HepG2 (cell line): ENCODE results near the gene SRRM4. TPM values are rescaled to one million over a fixed set of nuclear protein-coding genes. Genes with fewer than 3 reads are reported as not detected.

Experiments used
- ATAC-seq: fragments of 200-7000 bp; cut with Tn5 transposase; 3 replicates; pipeline ENCODE4 v1.9.1; 2020; ENCODE audit warnings: mild to moderate bottlenecking, moderate library complexity
- BruUV-seq: library from RNA; stranded (reverse); fragments of 400-500 nt; replicated peaks from 2 replicates; lab custom pipeline; 2021; lab: Mats Ljungman, UMichigan
- CTCF ChIA-PET: fragments of 300-600 bp; formaldehyde crosslinking; extraction: SDS; loops from one replicate; lab custom pipeline; 2021; ENCODE audit warnings: low total read pairs, inconsistent platforms, low intra/inter-chr PET ratio; lab: Yijun Ruan, JAX
- POLR2A ChIA-PET: fragments of 350-600 bp; sonication (Branson Sonifier 250); formaldehyde crosslinking; loops from one replicate; lab custom pipeline; 2020; ENCODE audit warnings: antibody characterized with exemption, inconsistent platforms; lab: Yijun Ruan, JAX
- DNase-seq: peaks from one replicate; pipeline ENCODE4 v3.0.0-alpha.2; 2015; ENCODE audit warnings: low spot score
- FAIRE-seq: peaks from 3 replicates; lab custom pipeline; 2011; peaks lifted over from hg19 to GRCh38; lab: Jason Lieb, UNC
- H2AFZ ChIP-seq: one replicate; pipeline ENCODE4 v1.6.1; 2011; ENCODE audit warnings: low read length, inconsistent platforms
- H3K27ac ChIP-seq: fragments of 300-600 bp; 3 replicates; pipeline ENCODE4 v1.8.0; 2011; ENCODE audit warnings: mixed run types, mild to moderate bottlenecking, mixed read lengths, low read length, inconsistent platforms; ENCODE audit not compliant: insufficient read depth; ENCODE audit errors: extremely low read length
- H3K27me3 ChIP-seq, 2 experiments: fragments of 200-600 bp in 1 of 2; 2 replicates in 1 of 2; 3 replicates in 1 of 2; pipeline versions ENCODE4 v1.6.0 to v1.8.0; 2011; ENCODE audit warnings: low read length in 2 of 2, mild to moderate bottlenecking in 2 of 2, moderate library complexity in 2 of 2, inconsistent platforms in 1 of 2; ENCODE audit not compliant: insufficient read depth in 2 of 2, control insufficient read depth in 1 of 2
- H3K36me3 ChIP-seq, 2 experiments: fragments of 200-600 bp in 1 of 2; replicated peaks in 1 of 2; 2 replicates in 1 of 2; 3 replicates in 1 of 2; pipeline versions ENCODE4 v1.5.1 to v1.8.0; 2011; ENCODE audit warnings: low read length in 2 of 2, inconsistent platforms in 1 of 2; ENCODE audit not compliant: insufficient read depth in 2 of 2, control insufficient read depth in 1 of 2
- H3K4me1 ChIP-seq: 2 replicates; pipeline ENCODE4 v1.5.1; 2012; ENCODE audit warnings: low read length, inconsistent platforms; ENCODE audit not compliant: insufficient read depth
- H3K4me2 ChIP-seq: 2 replicates; pipeline ENCODE4 v1.6.0; 2011; ENCODE audit warnings: low read depth, low read length, inconsistent platforms
- H3K4me3 ChIP-seq, 3 experiments: fragments of 200-600 bp in 1 of 3; sonication (generic), shearing (Covaris generic) in 1 of 3; replicated peaks in 1 of 3; 2 replicates each; pipeline ENCODE4 v1.5.1; 2011 to 2016; ENCODE audit warnings: low read length in 3 of 3, inconsistent platforms in 2 of 3, low read depth in 2 of 3, mild to moderate bottlenecking in 2 of 3, control low read depth in 1 of 3, mixed read lengths in 1 of 3; ENCODE audit not compliant: insufficient read depth in 1 of 3
- H3K79me2 ChIP-seq: one replicate; pipeline ENCODE4 v1.6.1; 2011; ENCODE audit warnings: low read length, inconsistent platforms; ENCODE audit not compliant: insufficient read depth
- H3K9ac ChIP-seq: 2 replicates; pipeline ENCODE4 v1.6.0; 2011; ENCODE audit warnings: mild to moderate bottlenecking, low read depth, low read length, inconsistent platforms; ENCODE audit not compliant: insufficient read depth
- H3K9me3 ChIP-seq: 2 replicates; pipeline ENCODE4 v1.5.1; 2012; ENCODE audit warnings: mild to moderate bottlenecking, low read length
- H4K20me1 ChIP-seq: 2 replicates; pipeline ENCODE4 v1.6.0; 2011; ENCODE audit warnings: inconsistent platforms, mild to moderate bottlenecking, low read length, moderate library complexity; ENCODE audit not compliant: insufficient read depth
- BRCA1 ChIP-seq: sonication (generic); formaldehyde crosslinking; IDR thresholded peaks from 2 replicates; pipeline ENCODE4 v1.4.0; 2020; ENCODE audit warnings: missing genetic modification reagents
- CSRNP2 ChIP-seq: sonication (generic); formaldehyde crosslinking; conservative IDR thresholded peaks from 2 replicates; pipeline ENCODE4 v1.8.0; 2022; ENCODE audit warnings: low read depth, missing genetic modification reagents
- FOSL1 ChIP-seq: sonication (generic); formaldehyde crosslinking; IDR thresholded peaks from 2 replicates; pipeline ENCODE4 v1.9.0; 2021; ENCODE audit warnings: missing genetic modification reagents, borderline replicate concordance
- HCFC1 ChIP-seq: fragments of 150-350 bp; IDR thresholded peaks from 2 replicates; pipeline ENCODE4 v1.6.1; 2014; ENCODE audit warnings: low read depth, low read length
- HNF1B ChIP-seq: sonication (generic); formaldehyde crosslinking; IDR thresholded peaks from 2 replicates; pipeline ENCODE4 v1.5.1; 2020; ENCODE audit warnings: mild to moderate bottlenecking, moderate library complexity, missing genetic modification reagents
- HOXA5 ChIP-seq: sonication (generic); formaldehyde crosslinking; IDR thresholded peaks from 2 replicates; pipeline ENCODE4 v1.4.0; 2020; ENCODE audit warnings: missing genetic modification reagents
- MEIS2 ChIP-seq: sonication (generic); formaldehyde crosslinking; IDR thresholded peaks from 2 replicates; pipeline ENCODE4 v1.9.0; 2021; ENCODE audit warnings: mild to moderate bottlenecking, missing genetic modification reagents
- NPAS2 ChIP-seq: sonication (generic); formaldehyde crosslinking; IDR thresholded peaks from 2 replicates; pipeline ENCODE4 v1.8.0; 2022; ENCODE audit warnings: mild to moderate bottlenecking, missing genetic modification reagents, borderline replicate concordance
- PATZ1 ChIP-seq: sonication (generic); formaldehyde crosslinking; IDR thresholded peaks from 2 replicates; pipeline ENCODE4 v1.4.0; 2020; ENCODE audit warnings: missing genetic modification reagents
- PRDM15 ChIP-seq: sonication (generic); formaldehyde crosslinking; IDR thresholded peaks from 2 replicates; pipeline ENCODE4 v1.4.0; 2020; ENCODE audit warnings: missing genetic modification reagents
- SP140L ChIP-seq: sonication (generic); formaldehyde crosslinking; IDR thresholded peaks from 2 replicates; pipeline ENCODE4 v1.4.0; 2020; ENCODE audit warnings: missing genetic modification reagents, borderline replicate concordance
- ZBTB38 ChIP-seq: sonication (generic); formaldehyde crosslinking; IDR thresholded peaks from 2 replicates; pipeline ENCODE4 v1.5.1; 2020; ENCODE audit warnings: mild to moderate bottlenecking, missing genetic modification reagents
- ZNF256 ChIP-seq: sonication (generic); formaldehyde crosslinking; conservative IDR thresholded peaks from 2 replicates; pipeline ENCODE4 v1.4.0; 2020; ENCODE audit warnings: missing genetic modification reagents
- ZNF510 ChIP-seq: sonication (generic); formaldehyde crosslinking; IDR thresholded peaks from 2 replicates; pipeline ENCODE4 v1.4.0; 2020; ENCODE audit warnings: low read depth, mild to moderate bottlenecking, missing genetic modification reagents
- ZNF629 ChIP-seq: sonication (generic); formaldehyde crosslinking; conservative IDR thresholded peaks from 2 replicates; pipeline ENCODE4 v1.5.0; 2020; ENCODE audit warnings: missing genetic modification reagents
- ZNF749 ChIP-seq: sonication (generic); formaldehyde crosslinking; IDR thresholded peaks from 2 replicates; pipeline ENCODE4 v1.8.0; 2022; ENCODE audit warnings: mild to moderate bottlenecking, missing genetic modification reagents, moderate library complexity, borderline replicate concordance
- WGBS: methylation state at CpG from one replicate; pipeline ENCODE4 v1.1.6; 2017; ENCODE audit warnings: low lambda C conversion rate; 5-methylcytosine and 5-hydroxymethylcytosine counted together
- in situ Hi-C: cut with HindIII; loops from 2 replicates; pipeline ENCODE4 v1.10.0; 2017; ENCODE audit warnings: low pct_unique_long_range_greater_than_20kb; ENCODE audit not compliant: extremely low pct_ligation_motif_present
- intact Hi-C: fragments of 100-400 bp; cut with micrococcal nuclease; formaldehyde crosslinking; loops from one replicate; pipeline ENCODE4 v1.10.0; 2022; ENCODE audit not compliant: unreplicated experiment
- polyA plus RNA-seq, 8 experiments: library from polyadenylated mRNA; depleted of rRNA in 3 of 8; stranded (reverse) in 7 of 8; unstranded in 1 of 8; fragments of >200 nt; fragmentation: Illumina TruSeq in 4 of 8; extraction: Trizol in 4 of 8; gene quantifications; 2 replicates each; pipeline versions ENCODE4 v1.2.1 to v1.2.3, GENCODE V29; 2011 to 2016; ENCODE audit warnings: low read depth in 4 of 8, missing spikeins in 1 of 8, mixed read lengths in 1 of 8; ENCODE audit not compliant: insufficient read depth in 1 of 8
- total RNA-seq, 5 experiments: library from RNA; depleted of rRNA; stranded (reverse); fragments of >200 nt; fragmentation: Illumina TruSeq; extraction: Trizol; gene quantifications; 2 replicates each; pipeline ENCODE4 v1.2.3, GENCODE V29; 2016; ENCODE audit warnings: low read depth in 1 of 5

The SRRM4 gene
- total and polyA plus RNA-seq, 2 of the 13 experiments (the other 11 are each of a cell fraction or from before 2014, with no cell fraction given) = not detected

GRCh38 chr12:118946256-118946655 is 35.1 kb upstream of the SRRM4 start:
- DNase-seq = no peak
- no peak for ATAC-seq
- H3K36me3 ChIP-seq = no peaks in the 10 kb centered on the region
- no peaks in the 10 kb centered on the region for H4K20me1 ChIP-seq
- no peak overlapping the region for H3K9ac ChIP-seq
- no peaks in the 10 kb centered on the region for H3K79me2 ChIP-seq
- WGBS = 3% methylated on average over 10 of the region's 10 CpGs
- no peak for FAIRE-seq
- H3K4me3 ChIP-seq = no peak overlapping the region
- H3K27me3 ChIP-seq = no peaks in the 10 kb centered on the region
- CTCF ChIA-PET = no interaction called here
- H2AFZ ChIP-seq = no peak overlapping the region
- TF ChIP-seq ZNF749 (no peak), ZNF629 (CRISPR knock-in tag) (no peak), ZNF256 (no peak), MEIS2 (CRISPR knock-in tag) (no peak), HCFC1 (no peak), BRCA1 (CRISPR knock-in tag) (no peak), HOXA5 (no peak), NPAS2 (no peak), ZNF510 (CRISPR knock-in tag) (no peak), PRDM15 (CRISPR knock-in tag) (no peak), SP140L (CRISPR knock-in tag) (no peak), PATZ1 (CRISPR knock-in tag) (no peak), CSRNP2 (CRISPR knock-in tag) (no peak), FOSL1 (CRISPR knock-in tag) (no peak), ZBTB38 (no peak), HNF1B (no peak)
- H3K9me3 ChIP-seq = no peaks in the 10 kb centered on the region
- H3K27ac ChIP-seq = no peak overlapping the region
- intact Hi-C loops = no loop called here
- BruUV-seq = no TSS peak
- in situ Hi-C loops = no loop called here
- POLR2A ChIA-PET = no interaction called here
- no peak overlapping the region for H3K4me2 ChIP-seq
- H3K4me1 ChIP-seq = no peaks in the 10 kb centered on the region
